Ovary (tissue), 3 donors: ENCODE results near the gene FAM131C.

Experiments used
- CTCF ChIP-seq, 3 donors: fragments of 450-650 bp in 2 of 3; fragments of 200-600 bp in 1 of 3; IDR thresholded peaks; one replicate each; pipeline versions ENCODE4 v1.5.1 to v1.8.0; 2016 to 2022; ENCODE audit warnings: antibody characterized with exemption in 3 of 3, mild to moderate bottlenecking in 1 of 3
- POLR2A ChIP-seq: fragments of 450-650 bp; IDR thresholded peaks from one replicate; pipeline ENCODE4 v1.6.1; 2017; ENCODE audit warnings: antibody characterized with exemption, mild to moderate bottlenecking, moderate library complexity
- donor health status: DM: no; HTN: no; CAD: no.

- no peak for TF ChIP-seq POLR2A
- no peak for TF ChIP-seq CTCF (IDR thresholded peaks at IDR 0.05)
Observed at GRCh38 chr1:16091296-16091695, 17.8 kb upstream of the FAM131C start.
